Measurements from ENCODE around the gene HSDL2.
"Not testable (repeated sequence)": the region's sequence is repeated elsewhere in the genome, so short reads cannot be mapped to it uniquely, and the experiment has no call there.

HSDL2 gene

GRCh38 chr9:112411626-112412027 is 31.7 kb downstream of the HSDL2 start:
- H3K4me1 ChIP-seq (ENCODE audit: control insufficient read depth, insufficient read depth, low read length, poor library complexity, severe bottlenecking), result no peaks in the 10 kb centered on the region

GRCh38 chr9:112413728-112414127 is 33.8 kb downstream of the HSDL2 start:
- H3K4me1 ChIP-seq (ENCODE audit: control insufficient read depth, insufficient read depth, low read length, poor library complexity, severe bottlenecking); H3K9me3 ChIP-seq (ENCODE audit: control insufficient read depth, low read length); H3K27ac ChIP-seq (ENCODE audit: insufficient read depth, low read length, poor library complexity, severe bottlenecking); H3K27me3 ChIP-seq (replicated peaks; ENCODE audit: control insufficient read depth, insufficient read depth, low read length, poor library complexity, severe bottlenecking); H3K4me3 ChIP-seq (ENCODE audit: insufficient read depth, low read depth, low read length, poor library complexity, severe bottlenecking); DNase-seq; H3K36me3 ChIP-seq (ENCODE audit: control insufficient read depth, insufficient read depth, low read length): not testable (repeated sequence)

More at GRCh38 chr9:112411626-112412027, 31.7 kb downstream of the HSDL2 start:
- H3K9me3 ChIP-seq (ENCODE audit: control insufficient read depth, low read length), result no peaks in the 10 kb centered on the region
- no peak for DNase-seq
- H3K4me3 ChIP-seq (ENCODE audit: insufficient read depth, low read depth, low read length, poor library complexity, severe bottlenecking), result no peak overlapping the region
- H3K27me3 ChIP-seq (replicated peaks; ENCODE audit: control insufficient read depth, insufficient read depth, low read length, poor library complexity, severe bottlenecking), result no peaks in the 10 kb centered on the region
- H3K36me3 ChIP-seq (ENCODE audit: control insufficient read depth, insufficient read depth, low read length), result no peaks in the 10 kb centered on the region
- H3K27ac ChIP-seq (ENCODE audit: insufficient read depth, low read length, poor library complexity, severe bottlenecking), result no peak overlapping the region

- Histone ChIP-seq H3K4me1 (ENCODE audit: control insufficient read depth, insufficient read depth, low read length, poor library complexity, severe bottlenecking) (no peaks in the 10 kb centered on the region), H3K36me3 (ENCODE audit: control insufficient read depth, insufficient read depth, low read length) (no peaks in the 10 kb centered on the region), H3K27ac (ENCODE audit: insufficient read depth, low read length, poor library complexity, severe bottlenecking) (no peak overlapping the region), H3K27me3 (replicated peaks; ENCODE audit: control insufficient read depth, insufficient read depth, low read length, poor library complexity, severe bottlenecking) (no peaks in the 10 kb centered on the region), H3K4me3 (ENCODE audit: insufficient read depth, low read depth, low read length, poor library complexity, severe bottlenecking) (no peak overlapping the region), H3K9me3 (ENCODE audit: control insufficient read depth, low read length) (no peaks in the 10 kb centered on the region)
- no peak for DNase-seq
Observed at GRCh38 chr9:112420208-112420607, 40.3 kb downstream of the HSDL2 start.

GRCh38 chr9:112421771-112422222 is 41.9 kb downstream of the HSDL2 start:
- no peak overlapping the region for H3K4me3 ChIP-seq (ENCODE audit: insufficient read depth, low read depth, low read length, poor library complexity, severe bottlenecking)
- no peaks in the 10 kb centered on the region for H3K36me3 ChIP-seq (ENCODE audit: control insufficient read depth, insufficient read depth, low read length)
- no peak overlapping the region for H3K27ac ChIP-seq (ENCODE audit: insufficient read depth, low read length, poor library complexity, severe bottlenecking)
- H3K4me1 ChIP-seq (ENCODE audit: control insufficient read depth, insufficient read depth, low read length, poor library complexity, severe bottlenecking), result no peaks in the 10 kb centered on the region
- no peaks in the 10 kb centered on the region for H3K27me3 ChIP-seq (replicated peaks; ENCODE audit: control insufficient read depth, insufficient read depth, low read length, poor library complexity, severe bottlenecking)
- DNase-seq, result no peak
- H3K9me3 ChIP-seq (ENCODE audit: control insufficient read depth, low read length), result no peaks in the 10 kb centered on the region

GRCh38 chr9:112422417-112423148 is 42.7 kb downstream of the HSDL2 start:
- H3K27me3 ChIP-seq (replicated peaks; ENCODE audit: control insufficient read depth, insufficient read depth, low read length, poor library complexity, severe bottlenecking), result no peaks in the 10 kb centered on the region
- no peaks in the 10 kb centered on the region for H3K36me3 ChIP-seq (ENCODE audit: control insufficient read depth, insufficient read depth, low read length)
- no peak overlapping the region for H3K4me3 ChIP-seq (ENCODE audit: insufficient read depth, low read depth, low read length, poor library complexity, severe bottlenecking)
- DNase-seq, result no peak
- no peaks in the 10 kb centered on the region for H3K9me3 ChIP-seq (ENCODE audit: control insufficient read depth, low read length)
- no peaks in the 10 kb centered on the region for H3K4me1 ChIP-seq (ENCODE audit: control insufficient read depth, insufficient read depth, low read length, poor library complexity, severe bottlenecking)
- no peak overlapping the region for H3K27ac ChIP-seq (ENCODE audit: insufficient read depth, low read length, poor library complexity, severe bottlenecking)

- H3K9me3 ChIP-seq (ENCODE audit: control insufficient read depth, low read length), result no peaks in the 10 kb centered on the region
- no peaks in the 10 kb centered on the region for H3K4me1 ChIP-seq (ENCODE audit: control insufficient read depth, insufficient read depth, low read length, poor library complexity, severe bottlenecking)
- H3K36me3 ChIP-seq (ENCODE audit: control insufficient read depth, insufficient read depth, low read length), result no peaks in the 10 kb centered on the region
- no peak for DNase-seq
- no peak overlapping the region for H3K27ac ChIP-seq (ENCODE audit: insufficient read depth, low read length, poor library complexity, severe bottlenecking)
- no peaks in the 10 kb centered on the region for H3K27me3 ChIP-seq (replicated peaks; ENCODE audit: control insufficient read depth, insufficient read depth, low read length, poor library complexity, severe bottlenecking)
- H3K4me3 ChIP-seq (ENCODE audit: insufficient read depth, low read depth, low read length, poor library complexity, severe bottlenecking), result no peak overlapping the region
Observed at GRCh38 chr9:112430006-112430522, 50.2 kb downstream of the HSDL2 start.

GRCh38 chr9:112433499-112434392 is 53.8 kb downstream of the HSDL2 start:
- Histone ChIP-seq H3K36me3 (ENCODE audit: control insufficient read depth, insufficient read depth, low read length) (no peaks in the 10 kb centered on the region), H3K4me1 (ENCODE audit: control insufficient read depth, insufficient read depth, low read length, poor library complexity, severe bottlenecking) (no peaks in the 10 kb centered on the region), H3K4me3 (ENCODE audit: insufficient read depth, low read depth, low read length, poor library complexity, severe bottlenecking) (no peak overlapping the region), H3K27me3 (replicated peaks; ENCODE audit: control insufficient read depth, insufficient read depth, low read length, poor library complexity, severe bottlenecking) (no peaks in the 10 kb centered on the region), H3K27ac (ENCODE audit: insufficient read depth, low read length, poor library complexity, severe bottlenecking) (no peak overlapping the region), H3K9me3 (ENCODE audit: control insufficient read depth, low read length) (no peaks in the 10 kb centered on the region)
- no peak for DNase-seq

GRCh38 chr9:112434487-112434886 is 54.6 kb downstream of the HSDL2 start:
- DNase-seq, result no peak
- Histone ChIP-seq H3K27me3 (replicated peaks; ENCODE audit: control insufficient read depth, insufficient read depth, low read length, poor library complexity, severe bottlenecking) (no peaks in the 10 kb centered on the region), H3K9me3 (ENCODE audit: control insufficient read depth, low read length) (no peaks in the 10 kb centered on the region), H3K4me1 (ENCODE audit: control insufficient read depth, insufficient read depth, low read length, poor library complexity, severe bottlenecking) (no peaks in the 10 kb centered on the region), H3K36me3 (ENCODE audit: control insufficient read depth, insufficient read depth, low read length) (no peaks in the 10 kb centered on the region), H3K4me3 (ENCODE audit: insufficient read depth, low read depth, low read length, poor library complexity, severe bottlenecking) (no peak overlapping the region), H3K27ac (ENCODE audit: insufficient read depth, low read length, poor library complexity, severe bottlenecking) (no peak overlapping the region)

- no peaks in the 10 kb centered on the region for H3K27me3 ChIP-seq (replicated peaks; ENCODE audit: control insufficient read depth, insufficient read depth, low read length, poor library complexity, severe bottlenecking)
- H3K9me3 ChIP-seq (ENCODE audit: control insufficient read depth, low read length), result no peaks in the 10 kb centered on the region
- H3K36me3 ChIP-seq (ENCODE audit: control insufficient read depth, insufficient read depth, low read length), result no peaks in the 10 kb centered on the region
- no peaks in the 10 kb centered on the region for H3K4me1 ChIP-seq (ENCODE audit: control insufficient read depth, insufficient read depth, low read length, poor library complexity, severe bottlenecking)
- H3K27ac ChIP-seq (ENCODE audit: insufficient read depth, low read length, poor library complexity, severe bottlenecking), result no peak overlapping the region
- no peak overlapping the region for H3K4me3 ChIP-seq (ENCODE audit: insufficient read depth, low read depth, low read length, poor library complexity, severe bottlenecking)
- DNase-seq, result no peak
Observed at GRCh38 chr9:112437406-112437805, 57.5 kb downstream of the HSDL2 start.

GRCh38 chr9:112439171-112439570 is 59.3 kb downstream of the HSDL2 start:
- Histone ChIP-seq H3K36me3 (ENCODE audit: control insufficient read depth, insufficient read depth, low read length) (no peaks in the 10 kb centered on the region), H3K4me3 (ENCODE audit: insufficient read depth, low read depth, low read length, poor library complexity, severe bottlenecking) (no peak overlapping the region), H3K27ac (ENCODE audit: insufficient read depth, low read length, poor library complexity, severe bottlenecking) (no peak overlapping the region), H3K9me3 (ENCODE audit: control insufficient read depth, low read length) (no peaks in the 10 kb centered on the region), H3K27me3 (replicated peaks; ENCODE audit: control insufficient read depth, insufficient read depth, low read length, poor library complexity, severe bottlenecking) (no peaks in the 10 kb centered on the region), H3K4me1 (ENCODE audit: control insufficient read depth, insufficient read depth, low read length, poor library complexity, severe bottlenecking) (no peaks in the 10 kb centered on the region)
- no peak for DNase-seq
